OCI-LY1 (cell line): Measurements from ENCODE around the gene TEN1.

Experiments
- H2AFZ ChIP-seq: fragments of 200-600 bp; sonication (generic), shearing (Covaris generic); 2 replicates; pipeline ENCODE4 v1.6.0; 2014; ENCODE audit warnings: antibody characterized with exemption, mild to moderate bottlenecking, low read length
- H3F3A ChIP-seq: fragments of 200-600 bp; sonication (generic), shearing (Covaris generic); 2 replicates; pipeline ENCODE4 v1.6.0; 2014; ENCODE audit warnings: mild to moderate bottlenecking, antibody characterized with exemption, low read length, moderate library complexity; ENCODE audit not compliant: insufficient read depth
- H3K27ac ChIP-seq: fragments of 200-600 bp; sonication (generic); 2 replicates; pipeline ENCODE4 v1.5.1; 2014; ENCODE audit warnings: low read length, mixed run types, mild to moderate bottlenecking, low read depth; ENCODE audit not compliant: poor library complexity, severe bottlenecking
- H3K27me3 ChIP-seq: fragments of 200-600 bp; sonication (generic); 2 replicates; pipeline ENCODE4 v1.6.0; 2014; ENCODE audit warnings: antibody characterized with exemption, mild to moderate bottlenecking, low read length, moderate library complexity; ENCODE audit not compliant: insufficient read depth
- H3K36me3 ChIP-seq: fragments of 200-600 bp; sonication (generic); 2 replicates; pipeline ENCODE4 v1.6.1; 2014; ENCODE audit warnings: mild to moderate bottlenecking, antibody characterized with exemption, low read length, moderate library complexity, mixed read lengths; ENCODE audit not compliant: insufficient read depth
- H3K4me1 ChIP-seq: fragments of 200-600 bp; sonication (generic); 2 replicates; pipeline ENCODE4 v1.5.1; 2014; ENCODE audit warnings: mild to moderate bottlenecking, low read length, moderate library complexity; ENCODE audit not compliant: insufficient read depth, severe bottlenecking
- H3K4me2 ChIP-seq: fragments of 200-600 bp; sonication (generic), shearing (Covaris generic); 2 replicates; pipeline ENCODE4 v1.6.1; 2014; ENCODE audit warnings: low read length
- H3K4me3 ChIP-seq: fragments of 200-600 bp; sonication (generic); 2 replicates; pipeline ENCODE4 v1.5.1; 2014; ENCODE audit warnings: low read length, low read depth, mild to moderate bottlenecking, mixed read lengths; ENCODE audit not compliant: poor library complexity, severe bottlenecking
- H3K79me2 ChIP-seq: fragments of 200-600 bp; shearing (Covaris generic); 2 replicates; pipeline ENCODE4 v1.6.1; 2016; ENCODE audit warnings: mixed run types, low read length, mixed read lengths; ENCODE audit not compliant: insufficient read depth
- H3K9ac ChIP-seq: fragments of 200-600 bp; sonication (generic), shearing (Covaris generic); 2 replicates; pipeline ENCODE4 v1.6.1; 2014; ENCODE audit warnings: mild to moderate bottlenecking, low read length, mixed read lengths
- H3K9me2 ChIP-seq: fragments of 200-600 bp; sonication (generic), shearing (Covaris generic); 2 replicates; pipeline ENCODE4 v1.6.1; 2014; ENCODE audit warnings: low read depth, mild to moderate bottlenecking, low read length, mixed read lengths
- H3K9me3 ChIP-seq: fragments of 200-600 bp; shearing (Covaris generic); 2 replicates; pipeline ENCODE4 v1.6.1; 2014; ENCODE audit warnings: low read length, mixed read lengths
- H4K20me1 ChIP-seq: fragments of 200-600 bp; sonication (generic), shearing (Covaris generic); 2 replicates; pipeline ENCODE4 v1.6.0; 2016; ENCODE audit warnings: mild to moderate bottlenecking, low read length; ENCODE audit not compliant: insufficient read depth
- CTCF ChIP-seq: fragments of 200-600 bp; sonication (generic), shearing (Covaris generic); IDR thresholded peaks from 2 replicates; pipeline ENCODE4 v1.5.1; 2017; ENCODE audit warnings: mild to moderate bottlenecking, antibody characterized with exemption, low read length, moderate library complexity, mixed read lengths
- EZH2 ChIP-seq: fragments of 200-600 bp; sonication (generic), shearing (Covaris generic); IDR thresholded peaks from 2 replicates; pipeline ENCODE4 v1.8.0; 2017; ENCODE audit warnings: borderline replicate concordance, mixed run types, mild to moderate bottlenecking, antibody characterized with exemption, low read length, moderate library complexity, mixed read lengths

Gene TEN1

GRCh38 chr17:76049239-76049638 is 70.2 kb downstream of the TEN1 start:
- no peak overlapping the region for H2AFZ ChIP-seq
- H4K20me1 ChIP-seq: no peaks in the 10 kb centered on the region
- TF ChIP-seq EZH2 (no peak), CTCF (no peak)
- no peaks in the 10 kb centered on the region for H3K9me3 ChIP-seq
- H3K4me3 ChIP-seq: no peak overlapping the region
- H3K27me3 ChIP-seq: no peaks in the 10 kb centered on the region
- no peak overlapping the region for H3K4me2 ChIP-seq
- no peak overlapping the region for H3K27ac ChIP-seq
- H3K9me2 ChIP-seq: no peaks in the 10 kb centered on the region
- no peaks in the 10 kb centered on the region for H3F3A ChIP-seq
- H3K36me3 ChIP-seq: peaks cover 84% of the 10 kb centered on the region
- H3K4me1 ChIP-seq: peaks cover 6% of the 10 kb centered on the region
- no peak overlapping the region for H3K9ac ChIP-seq
- H3K79me2 ChIP-seq: no peaks in the 10 kb centered on the region

GRCh38 chr17:76049836-76050537 is 70.9 kb downstream of the TEN1 start:
- Histone ChIP-seq H3K4me2 (no peak overlapping the region), H3K27me3 (no peaks in the 10 kb centered on the region)

More at GRCh38 chr17:76049836-76050537, 70.9 kb downstream of the TEN1 start:
- Histone ChIP-seq H3K9me3 (no peaks in the 10 kb centered on the region), H4K20me1 (no peaks in the 10 kb centered on the region), H3K4me3 (no peak overlapping the region), H3K79me2 (no peaks in the 10 kb centered on the region), H3K27ac (no peak overlapping the region), H2AFZ (no peak overlapping the region), H3K9me2 (no peaks in the 10 kb centered on the region), H3F3A (no peaks in the 10 kb centered on the region), H3K9ac (no peak overlapping the region), H3K36me3 (peaks cover 81% of the 10 kb centered on the region), H3K4me1 (peaks cover 6% of the 10 kb centered on the region)
- TF ChIP-seq EZH2 (no peak), CTCF (no peak)
